GM10248 (cell line): ENCODE data around the gene SLC25A33.

ENCODE experiments used
- CTCF ChIA-PET: fragments of 300-600 bp; sonication (Branson Sonifier 250); formaldehyde crosslinking; extraction: SDS; loops from one replicate; lab custom pipeline; 2021; ENCODE audit warnings: antibody characterized with exemption; lab: Yijun Ruan, JAX
- POLR2A ChIA-PET: fragments of 350-650 bp; sonication (Branson Sonifier 250); formaldehyde crosslinking; extraction: SDS; loops from one replicate; lab custom pipeline; 2020; ENCODE audit warnings: antibody characterized with exemption; lab: Yijun Ruan, JAX
- DNase-seq: peaks from one replicate; pipeline ENCODE4 v3.0.0; 2012; ENCODE audit errors: extremely low spot score
- TF ChIP-seq, protein P1 (sequence below): IDR thresholded peaks from 2 replicates; pipeline ENCODE4 v1.5.1; 2012; ENCODE audit warnings: mild to moderate bottlenecking, low read depth; ENCODE audit errors: extremely low read depth, missing control alignments, control extremely low read depth

SLC25A33 gene

GRCh38 chr1:9630331-9631111 is 91.3 kb downstream of the SLC25A33 start:
- DNase-seq = peak; percentile 20
- TF ChIP-seq, protein P1, sequence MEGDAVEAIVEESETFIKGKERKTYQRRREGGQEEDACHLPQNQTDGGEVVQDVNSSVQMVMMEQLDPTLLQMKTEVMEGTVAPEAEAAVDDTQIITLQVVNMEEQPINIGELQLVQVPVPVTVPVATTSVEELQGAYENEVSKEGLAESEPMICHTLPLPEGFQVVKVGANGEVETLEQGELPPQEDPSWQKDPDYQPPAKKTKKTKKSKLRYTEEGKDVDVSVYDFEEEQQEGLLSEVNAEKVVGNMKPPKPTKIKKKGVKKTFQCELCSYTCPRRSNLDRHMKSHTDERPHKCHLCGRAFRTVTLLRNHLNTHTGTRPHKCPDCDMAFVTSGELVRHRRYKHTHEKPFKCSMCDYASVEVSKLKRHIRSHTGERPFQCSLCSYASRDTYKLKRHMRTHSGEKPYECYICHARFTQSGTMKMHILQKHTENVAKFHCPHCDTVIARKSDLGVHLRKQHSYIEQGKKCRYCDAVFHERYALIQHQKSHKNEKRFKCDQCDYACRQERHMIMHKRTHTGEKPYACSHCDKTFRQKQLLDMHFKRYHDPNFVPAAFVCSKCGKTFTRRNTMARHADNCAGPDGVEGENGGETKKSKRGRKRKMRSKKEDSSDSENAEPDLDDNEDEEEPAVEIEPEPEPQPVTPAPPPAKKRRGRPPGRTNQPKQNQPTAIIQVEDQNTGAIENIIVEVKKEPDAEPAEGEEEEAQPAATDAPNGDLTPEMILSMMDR = no peak
- POLR2A ChIA-PET = interaction anchor here (0.6 to 4.1 kb wide), 2 partner anchors 23 to 89 kb away, joined by 3 to 26 read pairs; no protein-coding TSS in a partner anchor
- CTCF ChIA-PET = interaction anchor here (0.9 to 8.9 kb wide), 10 partner anchors 9 to 135 kb away, joined by 3 to 117 read pairs (median 5); partner anchors contain the start of gene PIK3CD

DNA sequence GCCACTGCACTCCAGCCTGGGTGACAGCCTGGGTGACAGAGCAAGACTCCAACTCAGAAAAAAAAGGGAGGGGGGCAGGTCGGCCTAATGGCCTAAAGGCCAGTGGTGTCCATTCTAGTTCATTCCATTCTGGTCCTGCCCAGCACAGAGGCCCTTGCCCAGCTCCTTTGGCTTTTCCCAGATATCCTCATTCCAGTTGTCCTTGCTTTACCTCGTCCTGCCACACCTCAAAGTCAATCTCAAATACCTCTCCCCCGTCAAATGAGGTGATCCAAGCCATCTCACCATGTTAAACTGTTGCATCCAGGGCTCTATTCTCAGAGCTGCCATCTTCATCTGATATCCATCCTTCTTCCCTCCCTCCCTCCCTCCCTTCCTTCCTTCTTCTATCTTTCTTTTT is 92.3 kb downstream of the SLC25A33 start:
- CTCF ChIA-PET = interaction anchor here (0.9 to 8.9 kb wide), 4 partner anchors 12 to 89 kb away, joined by 3 to 117 read pairs (median 6); partner anchors contain the start of gene PIK3CD
- POLR2A ChIA-PET = interaction anchor here (0.6 to 4.1 kb wide), 2 partner anchors 22 to 35 kb away, joined by 3 to 26 read pairs; no protein-coding TSS in a partner anchor
- TF ChIP-seq, protein P1 = no peak
- DNase-seq = no peak

DNA sequence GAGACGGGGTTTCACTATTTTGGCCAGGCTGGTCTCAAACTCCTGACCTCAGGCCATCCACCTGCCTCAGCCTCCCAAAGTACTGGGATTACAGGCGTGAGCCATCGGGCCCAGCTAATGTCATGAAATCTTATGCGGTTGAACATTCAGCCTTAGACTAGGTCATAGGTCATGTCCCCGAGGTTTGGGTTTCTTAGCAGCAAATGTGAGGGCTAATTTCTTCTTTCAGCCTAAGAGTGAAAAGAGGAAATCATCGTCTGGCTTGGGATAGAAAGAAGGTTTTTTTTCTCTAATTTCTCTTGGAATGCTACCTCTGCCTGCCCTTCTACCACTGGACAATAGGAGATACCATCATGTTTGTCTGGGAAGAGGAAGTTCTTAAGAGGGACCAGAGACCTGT is 94.2 kb downstream of the SLC25A33 start:
- no peak for DNase-seq
- ChIA-PET CTCF (interaction anchor here (0.7 to 8.9 kb wide), 2 partner anchors 10 to 20 kb away, joined by 4 to 117 read pairs; partner anchors contain the start of gene PIK3CD), POLR2A (no interaction called here)
- TF ChIP-seq, protein P1 = no peak

- TF ChIP-seq, protein P1 = no peak
- no peak for DNase-seq
- ChIA-PET POLR2A (no interaction called here), CTCF (interaction anchor here (1.3 to 2.0 kb wide), 3 partner anchors 9 to 42 kb away, joined by 3 to 7 read pairs (median 3); no protein-coding TSS in a partner anchor)
Measured at GRCh38 chr1:9634582-9634981, 95.3 kb downstream of the SLC25A33 start.
